Measurements from ENCODE around the gene CDC25B.

- TF ChIP-seq CTCF (conservative IDR thresholded peaks at IDR 0.05; ENCODE audit: low read length) (no peak), EZH2phosphoT487 (IDR thresholded peaks at IDR 0.05; ENCODE audit: borderline replicate concordance) (no peak)
These were observed 46.2 kb upstream of the CDC25B start for GRCh38 chr20:3749689-3750531.
